Stomach (tissue), 4 donors: ENCODE measurements around the gene ZNF526.

Experiments used
- CTCF ChIP-seq, 7 experiments: fragments of 450-650 bp in 4 of 7; fragments of 200-600 bp in 3 of 7; sonication (generic) in 3 of 7; IDR thresholded peaks; one replicate each; pipeline ENCODE4 v1.5.1; 2016 to 2019; ENCODE audit warnings: antibody characterized with exemption in 7 of 7, control low read depth in 2 of 7, mild to moderate bottlenecking in 1 of 7
- EP300 ChIP-seq: sonication (generic); formaldehyde crosslinking; IDR thresholded peaks from one replicate; pipeline ENCODE4 v1.6.1; 2017; ENCODE audit warnings: antibody characterized with exemption
- POLR2A ChIP-seq, 4 donors: fragments of 450-650 bp; IDR thresholded peaks; one replicate each; pipeline ENCODE4 v1.6.1; 2016; ENCODE audit warnings: antibody characterized with exemption in 4 of 4, control low read depth in 2 of 4, mild to moderate bottlenecking in 1 of 4, moderate library complexity in 1 of 4
- POLR2AphosphoS5 ChIP-seq, 3 donors: sonication (generic); formaldehyde crosslinking; IDR thresholded peaks; one replicate each; pipeline ENCODE4 v1.6.1; 2016; ENCODE audit warnings: antibody characterized with exemption in 3 of 3

- TF ChIP-seq CTCF (IDR thresholded peaks at IDR 0.05): no peak
- no peak for TF ChIP-seq POLR2A (IDR thresholded peaks at IDR 0.05)
- TF ChIP-seq POLR2AphosphoS5 (IDR thresholded peaks at IDR 0.05): no peak
- no peak for TF ChIP-seq EP300
Observed at GRCh38 chr19:42271861-42272534, 51.9 kb downstream of the ZNF526 start.
